ENCODE measurements around the gene SART3.

The SART3 gene

DNA sequence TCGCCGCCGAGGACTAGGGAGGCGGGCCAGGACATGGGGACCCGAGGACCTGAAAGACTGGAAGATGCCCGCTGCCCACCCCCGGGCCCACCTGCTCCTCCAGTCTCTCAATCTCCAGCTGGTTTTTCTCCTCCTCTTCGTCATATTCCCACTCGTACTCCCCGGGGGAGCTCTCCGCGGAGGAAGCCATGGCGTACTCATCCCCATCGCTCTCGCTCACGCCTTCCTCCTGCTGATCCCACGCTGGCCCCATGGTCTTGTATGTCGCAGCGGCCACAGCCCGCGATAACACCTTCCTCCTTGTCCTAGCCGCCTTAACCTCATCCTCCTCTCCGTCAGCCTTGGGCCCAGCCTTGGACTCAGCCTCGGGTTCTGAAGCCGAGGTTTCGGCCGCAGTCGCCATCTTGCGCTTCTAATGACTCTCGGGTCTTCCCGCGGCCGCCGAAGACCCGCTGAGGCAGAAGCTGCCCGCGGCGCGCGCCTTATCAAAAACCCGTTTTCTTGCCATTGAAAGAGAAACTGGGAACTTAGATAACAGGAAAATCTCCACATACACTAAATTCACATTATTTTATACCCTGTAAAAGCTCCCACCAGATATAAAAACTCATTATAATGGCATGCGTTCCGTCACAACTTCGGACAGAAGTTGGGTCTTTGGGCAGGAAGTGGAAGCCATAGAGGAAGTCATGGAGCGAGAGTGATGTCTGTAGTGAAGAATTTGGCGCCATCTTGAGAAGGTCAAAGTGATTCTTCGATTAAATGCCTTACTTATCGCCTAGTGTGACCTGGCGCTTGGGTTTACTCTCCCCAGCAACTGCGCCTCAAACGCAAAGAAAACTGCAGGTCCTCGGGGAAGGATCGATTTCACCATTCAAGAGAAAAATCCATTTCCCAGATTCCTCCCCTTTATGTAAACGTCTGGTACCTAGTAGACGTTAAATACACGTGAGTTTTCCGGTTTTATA, at the start of gene SART3:
Gene SART3 (minus strand): TSS at position 422 of the 968 bp plus-strand sequence. CDS start 19 bp downstream, at position 403.
- peak; percentile 82 for DNase-seq (ENCODE audit: low spot score)

DNA sequence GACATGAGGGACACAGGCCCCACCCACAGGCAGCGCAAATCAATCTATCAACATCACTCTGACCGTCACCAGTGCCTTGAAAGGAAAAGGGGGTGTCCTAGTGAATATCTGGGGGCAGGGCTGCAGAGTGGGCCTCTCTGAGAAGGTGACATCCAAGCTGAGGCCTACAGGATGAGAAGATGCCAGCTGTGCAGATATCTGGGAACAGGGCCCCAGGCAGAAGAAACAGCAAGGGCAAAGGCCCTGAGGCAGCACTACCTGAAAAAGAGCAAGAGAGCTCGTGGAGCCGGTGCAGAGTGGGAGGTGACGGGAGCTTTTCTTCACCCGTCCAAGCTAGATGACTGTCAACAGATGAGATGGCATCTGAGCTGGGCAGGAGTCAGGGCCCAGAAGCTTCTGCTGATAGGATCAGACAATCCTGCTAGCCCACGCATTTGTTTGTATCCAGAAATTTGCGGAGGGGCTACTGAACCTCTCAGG, 49.4 kb upstream of the SART3 start:
- DNase-seq (ENCODE audit: low spot score) = no peak

DNA sequence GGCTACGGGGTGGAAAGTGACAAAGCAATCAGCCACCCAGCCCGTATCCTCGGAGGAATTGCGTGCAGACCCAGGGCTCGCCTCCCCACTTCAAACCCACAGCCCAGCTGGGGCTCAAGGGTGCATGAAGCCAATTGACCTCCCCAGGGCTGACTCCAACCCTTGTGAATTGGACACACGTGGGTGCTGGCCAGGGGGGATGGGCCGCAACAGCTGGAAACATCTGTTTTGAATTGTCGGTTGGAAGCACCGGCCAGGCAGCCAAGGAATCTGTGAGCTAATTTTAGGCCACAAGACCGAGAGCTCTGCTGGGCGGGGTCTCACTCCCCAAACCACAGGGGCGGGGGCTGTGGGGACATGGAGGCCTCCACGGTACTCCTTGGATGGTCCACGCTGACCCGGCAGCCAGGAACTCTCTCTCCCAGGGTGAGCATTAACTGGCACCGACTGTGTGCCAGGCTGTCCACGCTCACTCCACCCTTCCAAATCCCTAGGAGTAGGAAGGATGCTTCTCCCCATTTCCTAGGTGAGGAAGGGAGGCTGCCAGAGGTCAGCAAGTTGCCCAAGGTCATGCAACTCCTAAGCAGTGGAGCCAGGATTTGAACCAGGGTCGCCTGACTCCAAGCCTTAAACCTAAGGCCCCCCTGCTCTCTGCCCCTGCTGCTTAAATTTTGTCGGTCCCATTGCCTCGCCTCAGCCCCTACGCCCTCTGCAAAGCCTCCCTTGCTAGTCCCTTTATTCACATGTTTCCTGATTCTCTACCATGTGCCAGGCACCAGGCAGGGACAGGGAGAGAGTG, 48.8 kb upstream of the SART3 start:
- DNase-seq (ENCODE audit: low spot score) = peak; percentile 80

DNA sequence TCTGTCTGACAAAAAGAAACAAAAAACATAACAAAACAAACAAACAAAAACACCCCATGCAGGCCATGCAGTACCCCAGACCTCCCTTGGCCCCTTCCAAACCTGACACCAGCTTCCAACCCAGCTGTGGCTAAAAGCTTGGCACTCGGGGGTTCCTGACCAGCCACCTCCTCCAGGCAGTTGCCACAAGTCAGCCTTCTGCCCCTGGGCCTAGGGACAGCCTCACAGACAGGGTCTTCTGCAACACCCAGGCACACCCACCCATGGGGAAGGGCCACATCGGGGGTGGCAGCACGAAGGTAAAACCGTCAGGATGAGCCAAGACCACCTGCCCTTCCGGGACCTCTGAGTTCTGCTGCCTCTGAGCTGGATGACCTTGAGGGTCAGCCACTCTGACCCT, 47.6 kb upstream of the SART3 start:
- DNase-seq (ENCODE audit: low spot score) = no peak

DNA sequence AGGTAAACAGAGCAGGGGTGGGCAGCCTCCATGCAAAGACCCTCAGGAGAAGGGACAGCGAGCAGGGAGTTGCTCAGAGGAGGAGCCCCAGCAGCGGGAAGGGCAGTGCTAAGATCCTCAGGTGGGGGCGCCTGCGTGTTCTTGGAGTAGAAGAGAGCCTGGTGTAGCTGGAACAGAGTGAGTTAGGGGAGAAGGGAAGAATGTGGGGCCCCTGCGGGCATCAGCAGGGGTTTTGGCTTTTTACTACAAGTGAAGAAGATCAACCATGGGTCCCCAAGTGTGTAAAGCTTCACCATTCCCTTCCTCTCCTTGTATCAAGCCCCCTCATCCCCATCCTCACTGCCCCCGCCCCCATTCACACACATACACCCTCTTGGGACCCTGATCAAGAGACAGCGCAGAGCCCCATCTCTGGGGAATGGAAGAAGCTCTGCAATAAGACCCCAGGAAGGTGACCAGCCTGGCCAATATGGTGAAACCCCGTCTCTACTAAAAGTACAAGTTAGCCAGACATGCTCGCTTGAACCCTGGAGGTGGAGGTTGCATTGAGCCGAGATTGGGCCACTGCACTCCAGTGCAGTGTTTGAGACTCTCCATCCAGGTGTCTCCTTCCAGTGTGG, 47.1 kb upstream of the SART3 start:
- no peak for DNase-seq (ENCODE audit: low spot score)

GRCh38 chr12:108606492-108606891, 45.5 kb upstream of the SART3 start:
- DNase-seq (ENCODE audit: low spot score) = no peak

GRCh38 chr12:108605690-108606406, 44.9 kb upstream of the SART3 start:
- DNase-seq (ENCODE audit: low spot score) = no peak

GRCh38 chr12:108605000-108605689, 44.2 kb upstream of the SART3 start:
- no peak for DNase-seq (ENCODE audit: low spot score)

GRCh38 chr12:108604208-108604941, 43.4 kb upstream of the SART3 start:
- no peak for DNase-seq (ENCODE audit: low spot score)

GRCh38 chr12:108603743-108604142, 42.8 kb upstream of the SART3 start:
- DNase-seq (ENCODE audit: low spot score) = no peak

GRCh38 chr12:108602976-108603704, 42.2 kb upstream of the SART3 start:
- no peak for DNase-seq (ENCODE audit: low spot score)

GRCh38 chr12:108602209-108602705, 41.3 kb upstream of the SART3 start:
- DNase-seq (ENCODE audit: low spot score) = no peak

GRCh38 chr12:108600702-108601007, 39.7 kb upstream of the SART3 start:
- no peak for DNase-seq (ENCODE audit: low spot score)

DNA sequence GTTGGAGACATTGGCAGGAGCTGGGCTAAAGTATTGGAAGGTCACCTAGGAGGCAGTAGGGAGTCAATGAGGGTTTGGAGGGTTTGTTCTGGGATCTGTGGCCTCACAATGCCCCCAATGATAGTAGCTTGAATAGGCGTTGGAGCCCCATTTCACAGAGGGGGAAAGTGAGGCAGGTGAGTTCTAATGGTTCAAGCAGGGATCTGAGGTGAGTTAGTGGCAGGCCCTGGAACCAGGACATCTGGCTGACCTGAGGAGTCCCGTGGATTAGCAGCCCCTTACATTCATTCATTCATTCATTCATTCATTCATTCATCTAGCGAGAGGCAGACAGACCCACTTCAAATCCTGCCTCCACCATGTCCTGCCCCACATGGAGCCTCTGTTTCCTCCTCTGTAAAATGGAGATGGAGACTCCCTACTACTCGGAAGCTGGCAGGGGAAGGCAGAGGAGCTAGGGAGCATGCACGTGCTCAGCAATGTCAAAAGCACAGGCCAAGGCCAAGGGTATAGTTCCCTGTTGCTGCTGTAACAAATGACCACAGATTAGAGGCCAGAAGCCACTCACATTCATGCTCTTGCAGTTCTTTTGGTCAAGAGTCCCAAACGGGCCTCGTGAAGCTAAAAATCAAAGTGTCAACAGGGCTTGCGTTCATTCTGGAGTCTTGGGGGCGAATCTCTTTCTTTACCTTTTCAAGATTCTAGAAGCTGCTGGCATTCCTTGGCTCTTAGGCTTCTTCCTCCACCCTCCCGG, 39.2 kb upstream of the SART3 start:
- DNase-seq (ENCODE audit: low spot score) = no peak

DNA sequence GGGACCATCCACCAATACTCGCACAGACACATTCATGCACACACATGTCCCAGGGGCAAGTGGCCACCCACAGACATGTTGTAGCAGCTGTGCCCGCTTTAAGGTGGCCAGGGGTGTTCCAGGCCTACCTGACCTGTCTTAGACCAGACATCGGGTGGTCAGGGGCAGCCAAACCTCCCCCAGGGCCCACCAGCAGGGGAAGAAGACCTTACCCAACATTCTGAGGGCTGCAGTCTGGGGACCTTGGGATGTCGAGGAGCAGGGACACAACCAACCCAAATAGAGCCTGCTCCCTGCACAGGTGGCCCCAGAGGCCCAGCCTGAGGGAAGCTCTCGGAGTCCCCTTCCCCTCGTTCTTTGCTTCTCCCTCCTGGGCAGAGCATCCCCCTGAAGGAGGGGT, 38.6 kb upstream of the SART3 start:
- DNase-seq (ENCODE audit: low spot score) = no peak

DNA sequence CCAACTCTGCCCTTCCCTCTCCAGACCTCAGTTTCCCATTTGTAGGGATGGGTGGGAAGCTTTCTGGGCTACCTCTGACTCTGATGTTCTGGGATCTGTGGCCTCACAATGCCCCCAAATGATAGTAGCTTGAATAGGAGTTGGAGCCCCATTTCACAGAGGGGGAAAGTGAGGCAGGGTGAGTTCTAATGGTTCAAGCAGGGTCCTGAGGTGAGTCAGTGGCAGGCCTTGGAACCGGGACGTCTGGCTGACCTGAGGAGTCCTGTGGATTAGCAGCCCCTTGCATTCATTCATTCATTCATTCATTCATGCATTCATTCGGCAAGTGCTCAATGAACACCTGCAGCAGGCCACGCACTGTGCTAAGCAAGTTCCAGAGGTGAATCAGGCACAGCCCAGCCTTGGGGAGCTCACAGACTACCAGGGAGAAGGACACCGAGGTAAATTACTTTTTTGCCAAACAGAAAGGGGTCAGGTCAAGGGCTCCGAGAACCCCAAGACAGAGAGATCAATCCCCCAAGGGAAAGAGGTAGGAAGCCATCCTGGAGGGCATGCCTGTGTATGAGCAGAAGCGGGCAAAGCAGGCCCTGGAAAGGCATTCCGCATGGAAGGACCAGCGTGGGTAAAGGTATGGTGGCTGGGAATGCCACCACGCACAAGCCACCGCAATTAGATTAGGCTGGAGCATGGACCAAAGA, 37.7 kb upstream of the SART3 start:
- DNase-seq (ENCODE audit: low spot score) = no peak

DNA sequence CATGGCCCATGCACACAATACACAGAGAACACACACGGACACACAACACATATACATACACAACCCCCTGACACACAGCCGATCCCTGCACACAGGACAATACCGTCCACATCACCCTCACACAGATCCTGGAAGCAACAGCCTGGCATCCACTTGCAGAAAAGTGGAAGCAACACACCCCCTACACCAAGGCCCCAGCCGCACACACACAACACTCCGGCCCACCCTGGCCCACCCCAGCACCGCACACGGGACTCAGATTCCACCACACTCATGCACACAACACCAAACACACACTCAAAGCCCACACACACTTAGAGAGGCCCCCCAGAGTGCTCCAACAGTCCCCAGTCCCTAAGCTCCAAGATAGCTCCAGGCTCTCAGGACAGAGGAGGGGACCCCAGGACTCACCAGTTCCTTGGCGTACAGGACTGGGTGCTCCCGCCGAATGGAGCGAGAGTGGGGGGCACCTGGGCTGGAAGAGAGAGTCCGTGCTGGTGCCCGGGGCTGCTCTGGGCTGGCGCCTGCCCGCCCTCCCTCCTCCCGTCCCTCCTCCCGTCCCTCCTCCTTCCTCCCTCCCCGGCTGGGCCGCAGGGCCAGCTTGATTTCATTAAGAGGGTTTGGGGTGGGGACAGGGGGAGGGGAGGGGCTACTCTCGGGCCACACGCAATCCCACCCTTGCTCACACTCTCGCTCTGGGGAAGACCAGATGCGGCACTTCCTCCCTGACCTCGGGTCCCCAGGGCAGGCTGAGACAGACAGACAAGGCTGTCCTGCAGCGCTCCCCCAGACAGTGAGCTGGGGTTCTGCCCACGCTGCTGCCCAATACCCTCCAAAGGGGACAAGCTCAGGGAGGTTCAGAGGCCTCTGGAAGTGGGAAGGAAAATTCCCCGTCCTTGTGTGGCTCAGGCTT, 36.8 kb upstream of the SART3 start, which contains the start of gene TMEM119:
Gene TMEM119 (minus strand): TSS at position 526 of the 913 bp plus-strand sequence. CDS start 5,701 bp downstream, outside the sequence.
- peak; percentile 84 for DNase-seq (ENCODE audit: low spot score)
